Activated CD4-positive, alpha-beta T cell treated with anti-CD3 and anti-CD28 coated beads, Interleukin-2, amount 50 U/mL, for 48 hours (primary cell): ENCODE results near the gene TM9SF4.
A peak's percentile ranks its signal among the peaks of the same experiment; 100 is the strongest.
"Not testable (repeated sequence)": the region's sequence is repeated elsewhere in the genome, so short reads cannot be mapped to it uniquely, and the experiment has no call there.

Source experiments
- DNase-seq, 2 experiments: peaks; one replicate each; pipeline ENCODE4 v3.0.0-alpha.2; 2020

TM9SF4 gene

GRCh38 chr20:32159766-32160221 lies 50.3 kb downstream of the TM9SF4 start:
- DNase-seq, result no peak

GRCh38 chr20:32160341-32160740 lies 50.8 kb downstream of the TM9SF4 start:
- no peak for DNase-seq

GRCh38 chr20:32162351-32162750 lies 52.8 kb downstream of the TM9SF4 start:
- no peak for DNase-seq

GRCh38 chr20:32163951-32164350 lies 54.4 kb downstream of the TM9SF4 start:
- DNase-seq, result no peak

GRCh38 chr20:32164984-32165735 lies 55.6 kb downstream of the TM9SF4 start:
- DNase-seq, result no peak

GRCh38 chr20:32165836-32166545 lies 56.5 kb downstream of the TM9SF4 start:
- DNase-seq, result no peak

GRCh38 chr20:32167552-32167951 lies 58.0 kb downstream of the TM9SF4 start:
- DNase-seq, result no peak

GRCh38 chr20:32168184-32168910 lies 58.8 kb downstream of the TM9SF4 start:
- no peak for DNase-seq

GRCh38 chr20:32177696-32178095 lies 68.2 kb downstream of the TM9SF4 start:
- DNase-seq, result not testable (repeated sequence)

- no peak for DNase-seq
These were observed 70.0 kb downstream of the TM9SF4 start for GRCh38 chr20:32179515-32179914.

GRCh38 chr20:32179934-32180333 lies 70.4 kb downstream of the TM9SF4 start:
- no peak for DNase-seq

- DNase-seq, result no peak
These were observed 72.1 kb downstream of the TM9SF4 start for GRCh38 chr20:32181606-32182005.

GRCh38 chr20:32183947-32184635 lies 74.6 kb downstream of the TM9SF4 start:
- DNase-seq, result no peak

- DNase-seq, result no peak
These were observed 75.6 kb downstream of the TM9SF4 start for GRCh38 chr20:32184961-32185603.

- DNase-seq, result no peak
These were observed 77.0 kb downstream of the TM9SF4 start for GRCh38 chr20:32186506-32186905.

GRCh38 chr20:32188376-32189122 lies 79.0 kb downstream of the TM9SF4 start:
- DNase-seq, result no peak

- DNase-seq, result no peak
These were observed 79.6 kb downstream of the TM9SF4 start for GRCh38 chr20:32189123-32189410.

- DNase-seq, result peak; percentile 67 to 74
These were observed 80.4 kb downstream of the TM9SF4 start for GRCh38 chr20:32189691-32190615.

GRCh38 chr20:32190616-32191415 lies 81.3 kb downstream of the TM9SF4 start:
- no peak for DNase-seq

GRCh38 chr20:32191422-32191821 lies 81.9 kb downstream of the TM9SF4 start:
- DNase-seq, result no peak
